ENCODE measurements around the gene ILF3. TPM values are rescaled to one million over a fixed set of nuclear protein-coding genes. Genes with fewer than 3 reads are reported as not detected.

ILF3 gene
- total and polyA plus RNA-seq, 5 donors from 2014 or later: 54.8 to 444 (median 63.8) TPM

DNA sequence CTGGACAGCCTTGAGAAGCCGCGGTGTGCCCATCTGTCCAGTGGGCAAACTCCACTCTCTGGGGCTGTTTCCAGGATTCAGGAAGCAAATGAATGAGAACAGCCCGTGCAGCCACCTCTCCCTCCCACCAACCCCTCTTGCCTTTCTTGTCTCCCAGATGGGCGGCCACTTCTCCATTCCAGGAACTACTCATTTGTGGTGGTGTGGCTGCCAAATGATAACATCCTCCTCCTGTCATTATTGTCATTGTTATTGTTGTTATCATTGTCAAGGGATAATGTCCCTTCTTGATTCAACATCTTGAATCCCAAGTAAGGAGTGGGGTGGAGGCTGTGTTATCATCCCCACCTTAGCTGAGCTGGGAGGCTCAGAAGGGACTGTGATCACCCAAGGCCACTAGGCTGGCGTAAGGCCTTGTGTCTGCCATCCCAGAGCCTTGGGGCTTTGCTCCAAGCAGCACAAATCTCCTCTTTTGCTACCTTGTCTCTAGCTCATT lies 65.4 kb downstream of the ILF3 start:
- Histone ChIP-seq H3K4me1 (ENCODE audit: control insufficient read depth, insufficient read depth, low read length, poor library complexity, severe bottlenecking) (peaks cover 38% of the 10 kb centered on the region), H3K27me3 (ENCODE audit: control insufficient read depth, insufficient read depth, low read length) (no peaks in the 10 kb centered on the region), H3K9me3 (ENCODE audit: control insufficient read depth in 2 of 2, low read length in 2 of 2) (no peaks in the 10 kb centered on the region), H3K27ac (ENCODE audit: insufficient read depth, low read length, poor library complexity, severe bottlenecking) (peak overlapping the region; percentile 16), H3K36me3 (ENCODE audit: control insufficient read depth, insufficient read depth, low read length) (peaks cover 4% of the 10 kb centered on the region), H3K4me3 (ENCODE audit: low read depth, low read length) (peak overlapping the region; percentile 79)
- peaks cover 4% of the 10 kb centered on the region for H3K36me3 Mint-ChIP-seq
- H3K27ac Mint-ChIP-seq: peak overlapping the region; percentile 72 to 93 (median 72)
- H3K27me3 Mint-ChIP-seq: no peaks in the 10 kb centered on the region
- ATAC-seq (ENCODE audit: low read depth in 2 of 2) (no peak), DNase-seq (peak in 1 of 3 donors; percentile 31)
- H3K4me3 Mint-ChIP-seq: peak overlapping the region; percentile 81 to 96 (median 92)
- no peaks in the 10 kb centered on the region for H3K9me3 Mint-ChIP-seq
- H3K4me1 Mint-ChIP-seq: peaks cover 0 to 63% (median 28%) of the 10 kb centered on the region in 4 donors

- H3K36me3 ChIP-seq (ENCODE audit: control insufficient read depth, insufficient read depth, low read length): peaks cover 5% of the 10 kb centered on the region
- DNase-seq: no peak
- no peaks in the 10 kb centered on the region for H3K27me3 Mint-ChIP-seq
- peak overlapping the region in 2 of 3 donors; percentile 15 to 63 for H3K27ac Mint-ChIP-seq
- peak overlapping the region; percentile 15 for H3K4me3 ChIP-seq (ENCODE audit: low read depth, low read length)
- H3K27me3 ChIP-seq (ENCODE audit: control insufficient read depth, insufficient read depth, low read length): no peaks in the 10 kb centered on the region
- no peaks in the 10 kb centered on the region for H3K9me3 ChIP-seq (ENCODE audit: control insufficient read depth in 2 of 2, low read length in 2 of 2)
- peak overlapping the region; percentile 35 to 90 (median 73) for H3K4me3 Mint-ChIP-seq
- H3K36me3 Mint-ChIP-seq: peaks cover 3% of the 10 kb centered on the region
- H3K4me1 ChIP-seq (ENCODE audit: control insufficient read depth, insufficient read depth, low read length, poor library complexity, severe bottlenecking): peaks cover 38% of the 10 kb centered on the region
- no peak for ATAC-seq (ENCODE audit: low read depth in 2 of 2)
- H3K9me3 Mint-ChIP-seq: no peaks in the 10 kb centered on the region
- H3K27ac ChIP-seq (ENCODE audit: insufficient read depth, low read length, poor library complexity, severe bottlenecking): no peak overlapping the region
- peaks cover 0 to 74% (median 28%) of the 10 kb centered on the region in 4 donors for H3K4me1 Mint-ChIP-seq
Measured at GRCh38 chr19:10720607-10721125, 66.5 kb downstream of the ILF3 start.

DNA sequence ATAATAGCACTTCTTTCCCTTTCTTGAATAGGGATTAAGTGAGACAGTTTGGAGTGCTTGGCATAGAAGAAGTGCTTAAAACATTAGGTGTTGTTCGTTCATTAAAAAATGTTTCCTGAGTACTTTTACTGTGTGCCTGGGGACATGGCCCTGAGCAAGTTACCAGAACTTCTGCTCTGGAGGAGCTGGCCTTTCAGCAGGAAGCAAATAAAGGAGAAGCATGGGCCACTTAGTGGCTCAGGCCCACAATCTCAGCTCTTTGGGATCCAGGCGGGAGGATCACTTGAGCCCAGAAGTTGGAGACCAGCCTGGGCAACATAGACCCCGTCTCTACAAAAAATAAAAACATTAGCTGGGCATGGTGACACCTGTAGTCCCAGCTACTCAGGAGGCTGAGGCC lies 69.4 kb downstream of the ILF3 start:
- Histone ChIP-seq H3K4me3 (ENCODE audit: low read depth, low read length) (no peak overlapping the region), H3K9me3 (ENCODE audit: control insufficient read depth in 2 of 2, low read length in 2 of 2) (no peaks in the 10 kb centered on the region), H3K27ac (ENCODE audit: insufficient read depth, low read length, poor library complexity, severe bottlenecking) (no peak overlapping the region), H3K36me3 (ENCODE audit: control insufficient read depth, insufficient read depth, low read length) (peaks cover 5% of the 10 kb centered on the region), H3K27me3 (ENCODE audit: control insufficient read depth, insufficient read depth, low read length) (no peaks in the 10 kb centered on the region), H3K4me1 (ENCODE audit: control insufficient read depth, insufficient read depth, low read length, poor library complexity, severe bottlenecking) (peaks cover 33% of the 10 kb centered on the region)
- H3K9me3 Mint-ChIP-seq: no peaks in the 10 kb centered on the region
- no peak overlapping the region for H3K27ac Mint-ChIP-seq
- H3K36me3 Mint-ChIP-seq: peaks cover 17% of the 10 kb centered on the region
- DNase-seq: no peak
- no peak for ATAC-seq (ENCODE audit: low read depth in 2 of 2)
- peaks cover 5 to 88% (median 32%) of the 10 kb centered on the region in 4 donors for H3K4me1 Mint-ChIP-seq
- no peaks in the 10 kb centered on the region for H3K27me3 Mint-ChIP-seq
- peak overlapping the region in 1 of 4 donors; percentile 19 for H3K4me3 Mint-ChIP-seq

GRCh38 chr19:10724573-10725071 lies 70.5 kb downstream of the ILF3 start:
- Mint-ChIP-seq H3K27ac (no peak overlapping the region), H3K4me1 (peaks cover 5 to 85% (median 32%) of the 10 kb centered on the region in 4 donors), H3K36me3 (peaks cover 17% of the 10 kb centered on the region), H3K27me3 (no peaks in the 10 kb centered on the region), H3K4me3 (no peak overlapping the region), H3K9me3 (no peaks in the 10 kb centered on the region)
- Histone ChIP-seq H3K27ac (ENCODE audit: insufficient read depth, low read length, poor library complexity, severe bottlenecking) (no peak overlapping the region), H3K9me3 (ENCODE audit: control insufficient read depth in 2 of 2, low read length in 2 of 2) (no peaks in the 10 kb centered on the region), H3K27me3 (ENCODE audit: control insufficient read depth, insufficient read depth, low read length) (no peaks in the 10 kb centered on the region), H3K4me3 (ENCODE audit: low read depth, low read length) (no peak overlapping the region), H3K4me1 (ENCODE audit: control insufficient read depth, insufficient read depth, low read length, poor library complexity, severe bottlenecking) (peaks cover 29% of the 10 kb centered on the region), H3K36me3 (ENCODE audit: control insufficient read depth, insufficient read depth, low read length) (peaks cover 5% of the 10 kb centered on the region)
- no peak for ATAC-seq (ENCODE audit: low read depth in 2 of 2)
- no peak for DNase-seq

- H3K27me3 Mint-ChIP-seq: no peaks in the 10 kb centered on the region
- Histone ChIP-seq H3K27me3 (ENCODE audit: control insufficient read depth, insufficient read depth, low read length) (no peaks in the 10 kb centered on the region), H3K27ac (ENCODE audit: insufficient read depth, low read length, poor library complexity, severe bottlenecking) (no peak overlapping the region), H3K36me3 (ENCODE audit: control insufficient read depth, insufficient read depth, low read length) (peaks cover 5% of the 10 kb centered on the region), H3K4me3 (ENCODE audit: low read depth, low read length) (no peak overlapping the region), H3K9me3 (ENCODE audit: control insufficient read depth in 2 of 2, low read length in 2 of 2) (no peaks in the 10 kb centered on the region), H3K4me1 (ENCODE audit: control insufficient read depth, insufficient read depth, low read length, poor library complexity, severe bottlenecking) (peaks cover 30% of the 10 kb centered on the region)
- peaks cover 5 to 85% (median 32%) of the 10 kb centered on the region in 4 donors for H3K4me1 Mint-ChIP-seq
- DNase-seq (no peak), ATAC-seq (ENCODE audit: low read depth in 2 of 2) (no peak)
- peaks cover 17% of the 10 kb centered on the region for H3K36me3 Mint-ChIP-seq
- H3K4me3 Mint-ChIP-seq: no peak overlapping the region
- no peaks in the 10 kb centered on the region for H3K9me3 Mint-ChIP-seq
- peak overlapping the region in 1 of 3 donors; percentile 69 for H3K27ac Mint-ChIP-seq
Measured at GRCh38 chr19:10725415-10725814, 71.3 kb downstream of the ILF3 start.

DNA sequence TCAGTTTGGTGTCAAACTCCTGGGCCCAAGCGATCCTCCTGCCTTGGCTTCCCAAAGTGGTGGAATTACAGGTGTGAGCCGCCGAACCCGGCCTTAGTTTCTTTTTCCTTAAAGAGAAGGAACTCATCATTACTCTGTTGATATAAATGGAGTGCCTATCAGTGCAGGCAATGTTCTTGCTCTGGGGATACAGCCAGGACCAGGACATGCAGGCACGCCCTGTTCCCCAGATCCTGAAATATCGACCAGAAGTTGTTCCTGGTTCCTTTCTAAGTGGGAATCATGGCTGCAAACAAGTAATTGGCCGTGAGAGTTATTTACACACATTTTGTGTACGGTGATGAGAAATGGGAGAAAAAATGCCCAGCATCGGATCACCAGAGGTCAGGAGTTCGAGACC lies 72.1 kb downstream of the ILF3 start:
- Mint-ChIP-seq H3K9me3 (no peaks in the 10 kb centered on the region), H3K36me3 (peaks cover 17% of the 10 kb centered on the region), H3K4me3 (peak overlapping the region in 1 of 4 donors; percentile 50), H3K27me3 (no peaks in the 10 kb centered on the region), H3K4me1 (peaks cover 5 to 85% (median 30%) of the 10 kb centered on the region in 4 donors), H3K27ac (peak overlapping the region; percentile 9 to 46 (median 26))
- Histone ChIP-seq H3K4me3 (ENCODE audit: low read depth, low read length) (no peak overlapping the region), H3K27ac (ENCODE audit: insufficient read depth, low read length, poor library complexity, severe bottlenecking) (no peak overlapping the region), H3K9me3 (ENCODE audit: control insufficient read depth in 2 of 2, low read length in 2 of 2) (no peaks in the 10 kb centered on the region), H3K27me3 (ENCODE audit: control insufficient read depth, insufficient read depth, low read length) (no peaks in the 10 kb centered on the region), H3K4me1 (ENCODE audit: control insufficient read depth, insufficient read depth, low read length, poor library complexity, severe bottlenecking) (peaks cover 33% of the 10 kb centered on the region), H3K36me3 (ENCODE audit: control insufficient read depth, insufficient read depth, low read length) (peaks cover 3% of the 10 kb centered on the region)
- ATAC-seq (ENCODE audit: low read depth in 2 of 2): no peak
- no peak for DNase-seq

DNA sequence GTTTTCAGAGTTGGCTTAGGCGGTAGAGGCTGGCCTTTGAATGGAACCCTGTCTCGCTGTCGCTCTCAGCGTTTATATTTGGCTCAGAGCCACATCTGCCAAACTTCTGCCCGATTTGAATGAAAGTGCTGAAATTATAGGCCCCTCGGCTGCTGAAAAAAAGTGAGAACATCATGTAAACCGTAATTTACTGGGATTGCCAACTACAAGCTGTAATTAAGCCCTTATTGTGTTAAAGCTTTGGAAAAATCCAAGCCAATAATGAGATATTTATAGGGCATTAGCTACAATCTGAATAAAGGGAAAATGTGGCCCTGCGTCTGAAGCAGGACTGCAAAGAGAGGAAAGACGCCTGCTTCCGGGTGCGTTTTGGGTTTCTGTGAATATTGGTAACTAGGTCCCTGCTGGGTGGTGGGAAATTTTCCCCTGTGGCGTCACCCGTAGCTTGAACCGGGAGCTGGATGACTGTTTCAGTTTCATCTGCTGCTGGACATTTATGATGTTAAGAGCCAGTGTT lies 73.6 kb downstream of the ILF3 start:
- H3K4me1 ChIP-seq (ENCODE audit: control insufficient read depth, insufficient read depth, low read length, poor library complexity, severe bottlenecking): peaks cover 30% of the 10 kb centered on the region

More for the DNA sequence above, 73.6 kb downstream of the ILF3 start:
- DNase-seq (no peak), ATAC-seq (ENCODE audit: low read depth in 2 of 2) (no peak)
- Mint-ChIP-seq H3K4me1 (peaks cover 5 to 81% (median 28%) of the 10 kb centered on the region in 4 donors), H3K27me3 (no peaks in the 10 kb centered on the region), H3K4me3 (peak overlapping the region in 3 of 4 donors; percentile 16 to 43 (median 32)), H3K27ac (peak overlapping the region; percentile 24 to 80 (median 74)), H3K9me3 (no peaks in the 10 kb centered on the region), H3K36me3 (peaks cover 17% of the 10 kb centered on the region)
- Histone ChIP-seq H3K27me3 (ENCODE audit: control insufficient read depth, insufficient read depth, low read length) (no peaks in the 10 kb centered on the region), H3K4me3 (ENCODE audit: low read depth, low read length) (no peak overlapping the region), H3K9me3 (ENCODE audit: control insufficient read depth in 2 of 2, low read length in 2 of 2) (no peaks in the 10 kb centered on the region), H3K36me3 (ENCODE audit: control insufficient read depth, insufficient read depth, low read length) (peaks cover 3% of the 10 kb centered on the region), H3K27ac (ENCODE audit: insufficient read depth, low read length, poor library complexity, severe bottlenecking) (no peak overlapping the region)
